HepG2 (cell line): ENCODE measurements around the gene PKMYT1. TPM values are rescaled to one million over a fixed set of nuclear protein-coding genes. Genes with fewer than 3 reads are reported as not detected.

Experiments used
- ATAC-seq: fragments of 200-7000 bp; cut with Tn5 transposase; 3 replicates; pipeline ENCODE4 v1.9.1; 2020; ENCODE audit warnings: mild to moderate bottlenecking, moderate library complexity
- BruUV-seq: library from RNA; stranded (reverse); fragments of 400-500 nt; replicated peaks from 2 replicates; lab custom pipeline; 2021; lab: Mats Ljungman, UMichigan
- CTCF ChIA-PET: fragments of 300-600 bp; formaldehyde crosslinking; extraction: SDS; loops from one replicate; lab custom pipeline; 2021; ENCODE audit warnings: low total read pairs, inconsistent platforms, low intra/inter-chr PET ratio; lab: Yijun Ruan, JAX
- POLR2A ChIA-PET: fragments of 350-600 bp; sonication (Branson Sonifier 250); formaldehyde crosslinking; loops from one replicate; lab custom pipeline; 2020; ENCODE audit warnings: antibody characterized with exemption, inconsistent platforms; lab: Yijun Ruan, JAX
- DNase-seq: peaks from one replicate; pipeline ENCODE4 v3.0.0-alpha.2; 2015; ENCODE audit warnings: low spot score
- FAIRE-seq: peaks from 3 replicates; lab custom pipeline; 2011; peaks lifted over from hg19 to GRCh38; lab: Jason Lieb, UNC
- H2AFZ ChIP-seq: one replicate; pipeline ENCODE4 v1.6.1; 2011; ENCODE audit warnings: low read length, inconsistent platforms
- H3K27ac ChIP-seq: fragments of 300-600 bp; 3 replicates; pipeline ENCODE4 v1.8.0; 2011; ENCODE audit warnings: mixed run types, mild to moderate bottlenecking, mixed read lengths, low read length, inconsistent platforms; ENCODE audit not compliant: insufficient read depth; ENCODE audit errors: extremely low read length
- H3K27me3 ChIP-seq, 2 experiments: fragments of 200-600 bp in 1 of 2; 2 replicates in 1 of 2; 3 replicates in 1 of 2; pipeline versions ENCODE4 v1.6.0 to v1.8.0; 2011; ENCODE audit warnings: low read length in 2 of 2, mild to moderate bottlenecking in 2 of 2, moderate library complexity in 2 of 2, inconsistent platforms in 1 of 2; ENCODE audit not compliant: insufficient read depth in 2 of 2, control insufficient read depth in 1 of 2
- H3K36me3 ChIP-seq, 2 experiments: fragments of 200-600 bp in 1 of 2; replicated peaks in 1 of 2; 2 replicates in 1 of 2; 3 replicates in 1 of 2; pipeline versions ENCODE4 v1.5.1 to v1.8.0; 2011; ENCODE audit warnings: low read length in 2 of 2, inconsistent platforms in 1 of 2; ENCODE audit not compliant: insufficient read depth in 2 of 2, control insufficient read depth in 1 of 2
- H3K4me1 ChIP-seq: 2 replicates; pipeline ENCODE4 v1.5.1; 2012; ENCODE audit warnings: low read length, inconsistent platforms; ENCODE audit not compliant: insufficient read depth
- H3K4me2 ChIP-seq: 2 replicates; pipeline ENCODE4 v1.6.0; 2011; ENCODE audit warnings: low read depth, low read length, inconsistent platforms
- H3K4me3 ChIP-seq, 3 experiments: fragments of 200-600 bp in 1 of 3; sonication (generic), shearing (Covaris generic) in 1 of 3; replicated peaks in 1 of 3; 2 replicates each; pipeline ENCODE4 v1.5.1; 2011 to 2016; ENCODE audit warnings: low read length in 3 of 3, inconsistent platforms in 2 of 3, low read depth in 2 of 3, mild to moderate bottlenecking in 2 of 3, control low read depth in 1 of 3, mixed read lengths in 1 of 3; ENCODE audit not compliant: insufficient read depth in 1 of 3
- H3K79me2 ChIP-seq: one replicate; pipeline ENCODE4 v1.6.1; 2011; ENCODE audit warnings: low read length, inconsistent platforms; ENCODE audit not compliant: insufficient read depth
- H3K9ac ChIP-seq: 2 replicates; pipeline ENCODE4 v1.6.0; 2011; ENCODE audit warnings: mild to moderate bottlenecking, low read depth, low read length, inconsistent platforms; ENCODE audit not compliant: insufficient read depth
- H3K9me3 ChIP-seq: 2 replicates; pipeline ENCODE4 v1.5.1; 2012; ENCODE audit warnings: mild to moderate bottlenecking, low read length
- H4K20me1 ChIP-seq: 2 replicates; pipeline ENCODE4 v1.6.0; 2011; ENCODE audit warnings: inconsistent platforms, mild to moderate bottlenecking, low read length, moderate library complexity; ENCODE audit not compliant: insufficient read depth
- DZIP1 ChIP-seq: sonication (generic); formaldehyde crosslinking; IDR thresholded peaks from 2 replicates; pipeline ENCODE4 v1.5.0; 2020; ENCODE audit warnings: mild to moderate bottlenecking, missing genetic modification reagents
- KDM5A ChIP-seq: fragments of 200-600 bp; sonication (generic); IDR thresholded peaks from 2 replicates; pipeline ENCODE4 v1.7.0; 2018; ENCODE audit warnings: antibody characterized with exemption, mild to moderate bottlenecking, low read length, borderline replicate concordance
- MED1 ChIP-seq: sonication (generic); formaldehyde crosslinking; IDR thresholded peaks from 2 replicates; pipeline ENCODE4 v1.4.0; 2020; ENCODE audit warnings: missing genetic modification reagents
- NR2F2 ChIP-seq: IDR thresholded peaks from 2 replicates; pipeline ENCODE4 v1.6.1; 2012; ENCODE audit warnings: low read depth, inconsistent platforms, borderline replicate concordance
- PITX1 ChIP-seq: sonication (generic); formaldehyde crosslinking; IDR thresholded peaks from 2 replicates; pipeline ENCODE4 v1.5.1; 2020; ENCODE audit warnings: mild to moderate bottlenecking, missing genetic modification reagents
- TFE3 ChIP-seq: IDR thresholded peaks from 2 replicates; pipeline ENCODE4 v1.6.1; 2016
- TRAFD1 ChIP-seq: sonication (generic); formaldehyde crosslinking; IDR thresholded peaks from 2 replicates; pipeline ENCODE4 v1.5.1; 2020; ENCODE audit warnings: missing genetic modification reagents, mild to moderate bottlenecking, borderline replicate concordance
- ZC3H4 ChIP-seq: sonication (generic); formaldehyde crosslinking; IDR thresholded peaks from 2 replicates; pipeline ENCODE4 v1.4.0; 2020; ENCODE audit warnings: missing genetic modification reagents, borderline replicate concordance
- ZKSCAN5 ChIP-seq: sonication (generic); formaldehyde crosslinking; IDR thresholded peaks from 2 replicates; pipeline ENCODE4 v1.5.1; 2020; ENCODE audit warnings: mild to moderate bottlenecking, missing genetic modification reagents
- ZNF232 ChIP-seq: sonication (generic); formaldehyde crosslinking; IDR thresholded peaks from 2 replicates; pipeline ENCODE4 v1.4.0; 2020; ENCODE audit warnings: missing genetic modification reagents, borderline replicate concordance
- ZNF260 ChIP-seq: sonication (generic); formaldehyde crosslinking; IDR thresholded peaks from 2 replicates; pipeline ENCODE4 v1.4.0; 2020; ENCODE audit warnings: missing genetic modification reagents, low read depth, mild to moderate bottlenecking, borderline replicate concordance
- ZNF317 ChIP-seq: sonication (generic); formaldehyde crosslinking; IDR thresholded peaks from 2 replicates; pipeline ENCODE4 v1.5.0; 2020; ENCODE audit warnings: mild to moderate bottlenecking, missing genetic modification reagents
- ZNF605 ChIP-seq: sonication (generic); formaldehyde crosslinking; IDR thresholded peaks from 2 replicates; pipeline ENCODE4 v1.8.0; 2022; ENCODE audit warnings: mild to moderate bottlenecking, missing genetic modification reagents
- ZNF883 ChIP-seq: sonication (generic); formaldehyde crosslinking; IDR thresholded peaks from 2 replicates; pipeline ENCODE4 v1.5.1; 2020; ENCODE audit warnings: mild to moderate bottlenecking, missing genetic modification reagents; ENCODE audit errors: not compliant biosample characterization
- WGBS: methylation state at CpG from one replicate; pipeline ENCODE4 v1.1.6; 2017; ENCODE audit warnings: low lambda C conversion rate; 5-methylcytosine and 5-hydroxymethylcytosine counted together
- in situ Hi-C: cut with HindIII; loops from 2 replicates; pipeline ENCODE4 v1.10.0; 2017; ENCODE audit warnings: low pct_unique_long_range_greater_than_20kb; ENCODE audit not compliant: extremely low pct_ligation_motif_present
- intact Hi-C: fragments of 100-400 bp; cut with micrococcal nuclease; formaldehyde crosslinking; loops from one replicate; pipeline ENCODE4 v1.10.0; 2022; ENCODE audit not compliant: unreplicated experiment
- polyA plus RNA-seq, 8 experiments: library from polyadenylated mRNA; depleted of rRNA in 3 of 8; stranded (reverse) in 7 of 8; unstranded in 1 of 8; fragments of >200 nt; fragmentation: Illumina TruSeq in 4 of 8; extraction: Trizol in 4 of 8; gene quantifications; 2 replicates each; pipeline versions ENCODE4 v1.2.1 to v1.2.3, GENCODE V29; 2011 to 2016; ENCODE audit warnings: low read depth in 4 of 8, missing spikeins in 1 of 8, mixed read lengths in 1 of 8; ENCODE audit not compliant: insufficient read depth in 1 of 8
- total RNA-seq, 5 experiments: library from RNA; depleted of rRNA; stranded (reverse); fragments of >200 nt; fragmentation: Illumina TruSeq; extraction: Trizol; gene quantifications; 2 replicates each; pipeline ENCODE4 v1.2.3, GENCODE V29; 2016; ENCODE audit warnings: low read depth in 1 of 5
- TF ChIP-seq, protein P1 (sequence below): sonication (generic); formaldehyde crosslinking; IDR thresholded peaks from 2 replicates; pipeline ENCODE4 v1.5.0; 2020; ENCODE audit warnings: mild to moderate bottlenecking, low read depth, missing genetic modification reagents, borderline replicate concordance
- TF ChIP-seq, protein P2 (sequence below): sonication (generic); formaldehyde crosslinking; IDR thresholded peaks from 2 replicates; pipeline ENCODE4 v1.4.0; 2020; ENCODE audit warnings: missing genetic modification reagents

The PKMYT1 gene
- total and polyA plus RNA-seq, 2 of the 13 experiments (the other 11 are each of a cell fraction or from before 2014, with no cell fraction given) = 7.0 to 27.8 TPM

GRCh38 chr16:3023415-3023668, 43.1 kb upstream of the PKMYT1 start:
- in situ Hi-C loops = no loop called here
- no peak for DNase-seq
- Histone ChIP-seq H3K4me2 (peak overlapping the region; percentile 85), H3K27ac (peak overlapping the region; percentile 93), H3K4me1 (peaks cover 50% of the 10 kb centered on the region), H3K79me2 (peaks cover 5% of the 10 kb centered on the region), H3K9me3 (no peaks in the 10 kb centered on the region), H3K36me3 (peaks cover 16 to 17% of the 10 kb centered on the region in 2 experiments; a peak in 4 of 5 replicates), H3K9ac (peak overlapping the region; percentile 99), H3K27me3 (no peaks in the 10 kb centered on the region; a peak in 2 of 5 replicates), H3K4me3 (peak overlapping the region; percentile 62 to 93 (median 65)), H2AFZ (no peak overlapping the region), H4K20me1 (peaks cover 31% of the 10 kb centered on the region; the same call in 1 of the 2 replicates)
- ATAC-seq = no peak
- CTCF ChIA-PET = no interaction called here
- intact Hi-C loops = no loop called here
- WGBS = no CpG with 5 or more reads among the region's 6 CpGs
- no peak for FAIRE-seq
- BruUV-seq = no TSS peak
- POLR2A ChIA-PET = interaction anchor here (1.2 to 18.8 kb wide), 13 partner anchors 8 to 271 kb away, joined by 3 to 750 read pairs (median 4); partner anchors contain the start of genes CLDN9, IL32, KREMEN2 and PKMYT1
- TF ChIP-seq KDM5A (no peak), ZKSCAN5 (CRISPR knock-in tag) (peak; percentile 12; the same call in 1 of the 2 replicates), ZNF605 (no peak), TRAFD1 (CRISPR knock-in tag) (0 out of 2 replicates have a peak, but pooled peaks have one; percentile 1), ZNF232 (no peak), DZIP1 (CRISPR knock-in tag) (0 out of 2 replicates have a peak, but pooled peaks have one; percentile 1), PITX1 (CRISPR knock-in tag) (0 out of 2 replicates have a peak, but pooled peaks have one; percentile 13), NR2F2 (0 out of 2 replicates have a peak, but pooled peaks have one; percentile 2), MED1 (CRISPR knock-in tag) (peak; percentile 7; the same call in 1 of the 2 replicates), ZNF260 (CRISPR knock-in tag) (no peak), ZNF883 (CRISPR knock-in tag) (no peak), ZC3H4 (CRISPR knock-in tag) (0 out of 2 replicates have a peak, but pooled peaks have one; percentile 28), ZNF317 (CRISPR knock-in tag) (no peak), TFE3 (CRISPR knock-in tag) (peak; percentile 7; the same call in 1 of the 2 replicates)
- TF ChIP-seq, protein P1, sequence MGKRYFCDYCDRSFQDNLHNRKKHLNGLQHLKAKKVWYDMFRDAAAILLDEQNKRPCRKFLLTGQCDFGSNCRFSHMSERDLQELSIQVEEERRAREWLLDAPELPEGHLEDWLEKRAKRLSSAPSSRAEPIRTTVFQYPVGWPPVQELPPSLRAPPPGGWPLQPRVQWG (CRISPR knock-in tag) = no peak
- TF ChIP-seq, protein P2, sequence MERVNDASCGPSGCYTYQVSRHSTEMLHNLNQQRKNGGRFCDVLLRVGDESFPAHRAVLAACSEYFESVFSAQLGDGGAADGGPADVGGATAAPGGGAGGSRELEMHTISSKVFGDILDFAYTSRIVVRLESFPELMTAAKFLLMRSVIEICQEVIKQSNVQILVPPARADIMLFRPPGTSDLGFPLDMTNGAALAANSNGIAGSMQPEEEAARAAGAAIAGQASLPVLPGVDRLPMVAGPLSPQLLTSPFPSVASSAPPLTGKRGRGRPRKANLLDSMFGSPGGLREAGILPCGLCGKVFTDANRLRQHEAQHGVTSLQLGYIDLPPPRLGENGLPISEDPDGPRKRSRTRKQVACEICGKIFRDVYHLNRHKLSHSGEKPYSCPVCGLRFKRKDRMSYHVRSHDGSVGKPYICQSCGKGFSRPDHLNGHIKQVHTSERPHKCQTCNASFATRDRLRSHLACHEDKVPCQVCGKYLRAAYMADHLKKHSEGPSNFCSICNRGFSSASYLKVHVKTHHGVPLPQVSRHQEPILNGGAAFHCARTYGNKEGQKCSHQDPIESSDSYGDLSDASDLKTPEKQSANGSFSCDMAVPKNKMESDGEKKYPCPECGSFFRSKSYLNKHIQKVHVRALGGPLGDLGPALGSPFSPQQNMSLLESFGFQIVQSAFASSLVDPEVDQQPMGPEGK (CRISPR knock-in tag) = 0 out of 2 replicates have a peak, but pooled peaks have one; percentile 3
